DMS 273 (cell line): Measurements from ENCODE around the gene RPGRIP1.
"Not testable (repeated sequence)": the region's sequence is repeated elsewhere in the genome, so short reads cannot be mapped to it uniquely, and the experiment has no call there.

Source experiments
- DNase-seq: peaks from one replicate; lab custom pipeline; 2025; ENCODE audit not compliant: unreplicated experiment; lab: John Stamatoyannopoulos, UW

The RPGRIP1 gene

DNA sequence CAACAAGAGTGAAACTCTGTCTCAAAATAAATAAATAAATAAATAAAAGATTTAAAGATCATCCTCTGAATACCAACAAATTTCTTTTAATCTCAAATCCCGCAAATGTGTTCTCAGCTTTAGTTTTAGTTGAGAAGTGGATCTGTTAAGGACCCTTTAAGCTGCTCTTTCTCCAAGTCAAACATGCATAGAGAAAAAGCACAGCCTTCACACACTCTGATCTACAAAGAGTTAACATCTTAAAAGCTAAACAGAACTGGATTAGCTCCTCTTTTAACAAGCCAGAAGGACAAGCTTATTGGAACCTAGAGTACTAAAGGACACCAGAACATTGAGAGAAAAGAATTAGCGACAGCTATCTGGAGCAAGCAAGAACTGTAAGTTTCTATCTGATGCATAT lies at the start of gene RPGRIP1:
Gene RPGRIP1, plus strand, starts transcription at position 301 of the 400 bp plus-strand sequence. CDS start 7,894 bp downstream, outside the sequence.
- DNase-seq = no peak

- DNase-seq = no peak
Observed at GRCh38 chr14:21231020-21231652, 48.7 kb upstream of the RPGRIP1 start.

DNA sequence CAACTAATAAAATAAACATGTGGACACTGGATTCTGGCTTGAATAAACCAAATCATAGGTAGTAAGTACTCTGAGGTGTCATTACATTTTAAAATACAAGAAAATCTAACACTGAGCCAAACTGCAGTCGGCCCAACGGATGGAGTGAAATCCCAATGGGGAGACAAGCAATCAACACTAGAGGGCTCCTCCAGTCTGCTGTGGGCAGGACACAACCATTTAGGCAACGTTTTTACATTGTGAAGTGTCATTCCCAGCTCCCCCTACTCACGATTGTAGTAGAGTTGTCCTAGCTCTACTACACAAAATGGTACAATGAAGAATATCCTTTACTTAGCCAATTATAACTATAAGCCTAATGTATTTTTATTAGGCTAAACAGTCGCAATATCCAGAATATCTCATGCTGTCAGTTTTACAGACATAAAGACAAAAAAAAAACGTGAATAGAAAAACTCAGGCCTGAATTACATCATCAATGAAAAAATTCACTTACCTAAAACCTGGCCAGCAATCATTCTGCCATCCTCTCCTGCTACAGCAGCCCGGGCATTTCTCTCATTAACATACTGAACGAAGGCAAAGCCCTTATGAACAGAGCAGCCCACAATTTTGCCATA lies 46.3 kb upstream of the RPGRIP1 start:
- DNase-seq = peak; percentile 47

DNA sequence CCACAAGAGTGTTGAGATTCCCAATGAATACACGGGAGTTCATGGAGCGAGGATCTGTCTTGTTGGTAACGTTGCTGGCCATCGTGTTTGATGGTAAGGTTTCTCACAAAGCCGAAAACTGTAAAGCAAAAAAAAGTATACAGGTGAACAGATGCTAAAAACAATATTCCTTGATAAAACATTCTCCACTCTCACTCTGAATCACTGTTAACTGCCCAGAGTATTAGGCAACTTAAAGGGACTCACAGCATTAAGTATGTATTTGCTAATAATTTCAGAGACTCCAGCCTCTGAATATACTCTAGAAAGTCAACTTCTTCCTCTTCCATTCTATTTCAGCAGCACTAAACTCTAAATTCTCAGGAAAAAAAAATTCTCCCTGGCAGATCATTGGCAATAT lies 45.8 kb upstream of the RPGRIP1 start:
- no peak for DNase-seq

DNA sequence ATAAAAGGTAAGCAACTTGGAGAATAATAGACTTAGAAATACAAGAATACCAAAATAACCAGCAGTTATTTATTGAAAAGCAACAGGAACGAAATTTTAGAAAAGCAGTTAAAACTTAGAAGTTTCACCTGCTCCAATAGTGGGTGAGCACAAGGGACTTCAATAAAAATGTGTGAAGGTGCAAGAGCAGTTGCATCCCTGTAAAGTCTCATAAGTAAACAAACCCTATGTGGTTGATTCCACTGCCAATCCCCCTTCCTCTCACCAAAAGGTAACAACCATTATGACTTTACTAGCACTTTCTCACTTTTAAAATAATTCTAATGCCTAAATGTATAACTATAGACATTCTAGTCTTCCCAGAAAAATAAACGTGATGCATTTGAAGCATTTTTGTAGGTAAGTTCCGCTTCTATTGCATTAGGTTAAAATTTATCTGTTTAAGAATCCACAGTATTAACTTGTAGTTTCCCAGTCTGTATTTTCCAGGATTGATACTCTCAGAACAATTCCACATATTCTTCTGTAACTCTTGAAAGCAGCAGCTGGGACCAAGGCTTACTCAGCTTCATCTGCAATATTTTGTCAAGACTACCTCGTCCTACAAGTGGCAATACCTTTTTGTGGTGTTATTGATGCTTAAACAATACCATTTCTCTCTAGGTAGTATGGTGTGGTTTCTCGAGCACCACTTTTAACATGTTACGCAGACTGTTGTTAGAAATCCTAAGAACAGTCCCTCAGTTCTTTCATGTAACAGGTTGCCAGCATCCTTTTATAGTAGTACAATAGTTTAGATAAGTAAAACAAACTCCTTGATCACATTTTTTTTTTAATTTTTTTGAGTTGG lies 42.7 kb upstream of the RPGRIP1 start:
- DNase-seq = no peak

DNA sequence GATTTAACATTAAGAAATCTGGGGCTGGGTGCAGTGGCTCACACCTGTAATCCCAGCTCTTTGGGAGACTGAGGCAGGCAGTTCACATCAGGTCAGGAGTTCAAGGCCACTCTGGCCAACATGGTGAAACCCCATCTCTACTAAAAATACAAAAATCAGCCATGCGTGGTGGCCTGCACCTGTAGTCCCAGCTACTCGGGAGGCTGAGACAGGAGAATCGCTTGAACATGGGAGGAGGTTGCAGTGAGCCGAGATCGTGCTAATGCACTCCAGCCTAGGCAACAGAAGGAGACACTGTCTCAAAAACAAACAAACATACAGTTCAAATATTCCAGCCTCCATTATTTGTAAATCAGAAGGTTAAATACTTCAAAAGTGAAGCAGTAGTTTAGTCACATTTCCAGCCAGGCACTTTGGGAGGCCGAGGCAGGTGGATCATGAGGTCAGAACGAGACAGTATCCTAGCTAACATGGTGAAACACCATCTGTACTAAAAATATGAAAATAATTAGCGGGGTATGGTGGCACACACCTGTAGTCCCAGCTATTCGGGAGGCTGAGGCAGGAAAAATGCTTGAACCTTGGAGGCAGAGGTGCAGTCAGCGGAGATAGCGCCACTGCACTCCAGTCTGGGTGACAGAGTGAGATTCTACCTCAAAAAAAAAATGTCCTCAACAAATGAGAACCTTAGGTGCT lies 40.9 kb upstream of the RPGRIP1 start:
- no peak for DNase-seq

- no peak for DNase-seq
Observed at GRCh38 chr14:21240417-21240816, 39.5 kb upstream of the RPGRIP1 start.

- DNase-seq = peak; percentile 31
Observed at GRCh38 chr14:21241218-21241819, 38.6 kb upstream of the RPGRIP1 start.

- no peak for DNase-seq
Observed at GRCh38 chr14:21244544-21244943, 35.3 kb upstream of the RPGRIP1 start.

DNA sequence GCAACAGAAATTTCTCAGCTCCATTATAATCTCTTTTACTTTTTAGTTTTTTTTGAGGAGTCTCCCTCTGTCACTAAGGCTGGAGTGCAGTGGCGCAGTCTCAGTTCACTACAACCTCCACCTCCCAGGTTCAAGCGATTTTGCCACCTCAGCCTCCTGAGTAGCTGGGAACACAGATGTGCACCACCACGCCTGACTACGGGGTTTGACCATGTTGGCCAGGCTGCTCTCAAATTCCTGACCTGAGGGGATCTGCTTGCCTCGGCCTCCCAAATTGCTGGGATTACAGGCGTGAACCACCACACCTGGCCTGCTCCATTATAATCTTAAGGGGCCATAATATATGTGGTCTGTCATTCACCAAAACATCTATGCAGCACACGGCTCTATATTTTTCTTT lies 34.1 kb upstream of the RPGRIP1 start:
- no peak for DNase-seq

DNA sequence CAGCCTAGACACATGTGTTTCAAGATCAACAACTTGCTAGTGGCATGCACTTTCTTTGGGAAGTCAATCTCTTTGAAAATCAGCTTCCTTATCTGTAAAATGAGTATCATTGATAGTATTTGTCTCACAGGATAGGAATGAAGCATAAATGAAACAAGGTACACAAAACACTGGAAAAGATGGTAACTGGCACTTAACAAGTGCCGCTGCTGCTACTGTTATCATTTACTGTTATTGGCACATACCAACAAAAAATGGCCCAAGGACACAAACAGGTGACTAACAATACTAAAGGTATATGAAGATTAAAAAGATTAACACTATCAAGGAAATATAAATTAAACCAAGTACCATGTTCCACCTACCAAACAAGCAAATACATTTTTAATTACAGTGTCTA lies 31.5 kb upstream of the RPGRIP1 start:
- DNase-seq = no peak

DNA sequence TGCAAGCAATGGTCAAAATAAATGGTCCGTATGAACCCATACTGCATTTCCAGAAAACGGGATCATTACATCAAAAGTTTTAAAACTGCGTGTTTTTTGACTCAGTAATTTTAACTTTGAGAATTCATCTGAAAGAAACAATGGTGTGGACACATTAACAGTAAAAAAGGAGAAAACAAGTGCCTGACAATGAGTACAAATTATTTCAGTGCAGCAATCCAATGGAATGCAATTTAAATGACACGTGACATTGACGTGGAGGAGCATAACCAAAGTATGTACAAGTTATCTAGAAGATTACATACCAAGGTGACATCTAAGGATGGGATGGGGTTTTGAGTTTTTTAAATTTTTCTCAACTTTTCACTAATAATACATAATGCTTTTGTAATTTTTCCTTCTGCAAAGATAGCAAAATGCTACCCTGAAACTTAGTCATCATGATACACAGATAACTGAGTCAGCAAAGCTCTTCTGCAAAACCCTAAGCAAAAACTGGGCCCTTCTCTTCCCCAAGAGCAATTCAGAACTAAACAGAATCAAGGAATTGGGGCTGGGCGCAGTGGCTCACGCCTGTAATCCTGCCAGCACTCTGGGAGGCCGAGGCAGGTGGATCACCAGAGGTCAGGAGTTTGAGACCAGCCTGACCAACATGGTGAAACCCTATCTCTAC lies 31.0 kb upstream of the RPGRIP1 start:
- DNase-seq = no peak

DNA sequence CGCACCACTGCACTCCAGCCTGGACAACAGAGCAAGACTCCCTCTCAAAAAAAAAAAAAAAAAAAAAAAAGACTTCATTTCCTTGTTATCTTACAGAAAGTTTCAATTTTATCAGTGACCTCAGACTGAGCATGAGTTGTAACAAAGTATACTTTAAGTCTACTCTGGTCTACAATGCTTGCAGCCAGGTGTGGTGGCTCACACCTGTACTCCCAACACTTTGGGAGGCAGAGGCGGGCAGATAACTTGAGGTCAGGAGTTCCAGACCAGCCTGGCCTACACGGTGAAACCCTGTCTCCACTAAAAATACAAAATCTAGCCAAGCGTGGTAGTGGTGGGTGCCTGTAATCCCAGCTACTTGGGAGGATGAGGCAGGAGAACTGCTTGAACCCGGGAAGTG lies 28.7 kb upstream of the RPGRIP1 start:
- DNase-seq = no peak

DNA sequence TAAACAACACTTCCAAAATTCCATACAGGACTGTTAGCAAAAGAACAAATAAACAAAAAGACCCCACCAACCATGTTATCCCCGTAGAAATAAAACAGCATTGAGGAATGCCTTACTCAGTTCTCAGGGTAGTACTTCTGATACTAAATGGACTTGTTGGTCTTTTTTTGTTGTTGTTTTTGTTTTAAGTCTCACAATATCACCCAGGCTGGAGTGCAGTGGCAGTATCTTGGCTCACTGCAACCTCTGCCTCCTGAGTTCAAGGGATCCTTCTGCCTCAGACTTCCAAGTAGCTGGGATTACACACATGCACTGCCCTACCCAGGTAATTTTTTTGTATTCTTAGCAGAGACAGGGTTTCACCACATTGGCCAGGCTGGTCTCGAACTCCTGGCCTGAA lies 27.7 kb upstream of the RPGRIP1 start:
- DNase-seq = no peak

DNA sequence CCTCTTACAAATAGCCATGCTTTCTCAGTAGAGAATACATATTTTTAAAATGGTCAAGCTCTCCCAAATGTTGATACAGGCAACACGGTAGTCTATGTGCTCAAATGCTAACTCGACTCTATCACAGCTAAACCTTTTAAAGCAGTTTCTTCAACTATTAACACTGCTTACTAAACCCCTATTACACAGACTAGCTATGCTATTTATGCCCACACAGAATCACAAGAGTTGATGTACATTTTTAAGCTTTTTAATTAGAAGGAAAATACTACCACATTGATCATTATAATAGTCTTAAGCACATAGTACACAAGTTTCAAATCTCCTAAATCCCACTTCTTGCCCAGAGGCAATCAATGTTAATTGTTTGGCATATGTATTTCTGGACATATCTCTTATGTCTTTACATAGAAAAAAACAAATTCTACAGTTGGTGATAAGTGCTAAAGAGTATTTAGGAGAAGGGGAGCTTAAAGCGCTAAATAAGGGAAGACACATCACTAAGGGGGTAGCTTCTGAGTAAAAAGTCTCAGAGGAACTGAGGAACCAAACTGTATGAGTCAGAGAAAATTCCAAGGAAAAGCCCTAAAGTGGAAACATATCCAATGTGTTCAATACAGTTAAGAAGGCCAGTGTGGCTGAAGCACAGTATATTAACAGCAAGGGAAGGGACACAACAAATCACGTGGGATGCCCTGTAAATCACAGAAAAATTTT lies 24.3 kb upstream of the RPGRIP1 start:
- no peak for DNase-seq

GRCh38 chr14:21256102-21256447 lies 23.8 kb upstream of the RPGRIP1 start:
- DNase-seq = not testable (repeated sequence)

DNA sequence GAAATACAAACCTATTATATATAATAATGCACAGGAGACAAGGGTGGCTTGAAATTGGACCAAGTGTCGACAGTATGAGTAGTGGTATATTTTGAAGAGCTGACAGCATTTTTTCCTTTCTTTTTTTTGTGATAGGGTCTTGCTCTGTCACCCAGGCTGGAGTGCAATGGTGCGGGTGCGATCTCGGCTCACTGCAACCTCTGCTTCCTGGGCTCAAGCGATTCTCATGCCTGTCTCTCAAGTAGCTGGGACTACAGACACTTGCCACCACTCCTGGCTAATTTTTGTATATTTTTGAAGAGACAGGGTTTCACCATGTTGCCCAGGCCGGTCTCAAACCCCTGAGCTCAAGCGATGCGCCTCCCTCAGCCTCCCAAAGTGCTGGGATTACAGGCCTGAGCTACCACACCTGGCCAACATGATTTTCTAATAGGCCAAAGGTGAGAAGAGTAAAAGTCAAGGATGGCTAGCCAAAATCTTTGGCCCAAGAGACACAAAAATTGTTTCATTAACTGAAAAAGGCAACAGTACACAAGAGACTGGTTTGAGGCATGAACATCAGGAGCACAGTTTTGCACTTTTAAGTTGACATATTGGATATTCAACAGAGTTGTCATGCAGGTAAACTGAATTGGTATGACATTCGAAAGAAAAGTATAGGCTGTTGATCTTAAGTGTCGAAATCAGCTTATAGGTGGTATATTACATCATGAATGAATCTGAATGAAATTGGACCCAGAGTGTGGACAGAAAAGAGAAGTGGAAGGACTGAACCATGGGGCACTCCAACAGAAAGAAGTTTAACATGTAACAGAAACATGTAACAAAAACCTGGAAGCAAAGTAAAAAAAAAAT lies 23.1 kb upstream of the RPGRIP1 start:
- DNase-seq = peak; percentile 23

DNA sequence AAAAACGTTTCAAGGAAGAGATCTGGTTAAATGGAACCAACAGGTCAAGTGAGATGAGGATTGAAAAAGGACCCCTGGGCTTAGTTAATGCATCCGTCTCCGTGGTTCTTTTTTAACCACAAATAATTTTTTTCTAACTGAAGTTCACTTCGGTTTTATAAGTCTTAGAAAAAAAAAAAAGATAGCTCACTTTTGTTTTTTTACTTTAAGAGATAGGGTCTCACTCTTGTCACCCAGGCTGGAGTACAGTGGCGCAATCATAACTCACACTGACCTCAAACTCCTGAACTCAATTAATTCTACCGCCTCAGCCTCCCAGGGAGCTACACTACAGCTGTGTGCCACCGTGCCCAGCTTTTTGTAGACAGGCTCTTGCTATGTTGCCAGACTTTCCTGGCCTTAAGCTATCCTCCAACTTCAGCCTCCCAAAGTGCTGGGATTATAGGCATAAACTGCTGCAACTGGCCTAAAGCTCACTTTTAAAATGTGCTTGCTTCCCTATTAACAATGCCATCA lies 22.4 kb upstream of the RPGRIP1 start:
- DNase-seq = peak; percentile 36
